Measurements from ENCODE around the gene BPI.
"Not testable (repeated sequence)": the region's sequence is repeated elsewhere in the genome, so short reads cannot be mapped to it uniquely, and the experiment has no call there.

BPI gene

DNA sequence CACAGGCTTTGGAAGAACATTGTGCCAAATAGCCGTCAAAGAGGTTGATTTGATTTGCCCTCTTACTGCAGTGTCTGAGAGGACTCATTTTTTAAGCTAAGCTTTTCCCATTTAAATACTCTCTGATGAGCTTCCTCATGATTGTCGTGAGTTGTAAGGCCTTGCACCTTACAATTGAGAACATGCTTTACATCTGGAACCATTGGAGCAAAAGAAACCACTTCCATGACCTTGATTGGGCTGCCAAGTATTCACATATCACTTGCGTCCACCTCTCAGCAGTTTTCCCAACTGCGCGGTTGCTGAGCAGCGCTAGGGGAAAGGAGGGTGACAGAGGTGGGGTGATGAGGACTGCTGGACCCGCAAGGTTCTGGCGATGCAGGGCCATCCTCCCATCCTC, 30.1 kb downstream of the BPI start:
- ATAC-seq: no peak
- DNase-seq: no peak
- no peak overlapping the region for H3K27ac Mint-ChIP-seq
- H3K4me3 Mint-ChIP-seq: no peak overlapping the region
- H3K27me3 Mint-ChIP-seq: peaks cover 57% of the 10 kb centered on the region
- no peaks in the 10 kb centered on the region for H3K4me1 Mint-ChIP-seq
- H3K9me3 Mint-ChIP-seq: peaks cover 7 to 23% of the 10 kb centered on the region in 2 donors

DNA sequence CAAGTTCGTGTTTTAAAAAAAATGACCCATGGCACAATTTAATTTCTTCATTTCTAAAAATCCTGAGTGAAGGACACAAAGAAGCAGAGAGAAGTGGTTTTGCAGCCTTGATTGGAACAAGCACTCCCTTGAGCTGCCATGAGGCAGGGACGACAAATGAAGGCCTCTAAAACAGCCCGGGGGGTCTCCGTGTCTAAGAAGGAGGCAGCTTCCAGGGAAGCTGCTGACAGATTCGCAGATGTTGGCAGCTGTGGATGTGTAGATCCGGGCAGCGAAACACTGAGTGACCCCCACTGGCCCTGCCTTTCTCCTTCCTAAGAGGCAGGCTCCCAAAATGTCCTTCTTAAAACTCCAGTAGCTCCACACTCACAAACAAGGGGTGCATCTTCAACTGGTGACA, 32.8 kb downstream of the BPI start:
- H3K27ac Mint-ChIP-seq: no peak overlapping the region

DNA sequence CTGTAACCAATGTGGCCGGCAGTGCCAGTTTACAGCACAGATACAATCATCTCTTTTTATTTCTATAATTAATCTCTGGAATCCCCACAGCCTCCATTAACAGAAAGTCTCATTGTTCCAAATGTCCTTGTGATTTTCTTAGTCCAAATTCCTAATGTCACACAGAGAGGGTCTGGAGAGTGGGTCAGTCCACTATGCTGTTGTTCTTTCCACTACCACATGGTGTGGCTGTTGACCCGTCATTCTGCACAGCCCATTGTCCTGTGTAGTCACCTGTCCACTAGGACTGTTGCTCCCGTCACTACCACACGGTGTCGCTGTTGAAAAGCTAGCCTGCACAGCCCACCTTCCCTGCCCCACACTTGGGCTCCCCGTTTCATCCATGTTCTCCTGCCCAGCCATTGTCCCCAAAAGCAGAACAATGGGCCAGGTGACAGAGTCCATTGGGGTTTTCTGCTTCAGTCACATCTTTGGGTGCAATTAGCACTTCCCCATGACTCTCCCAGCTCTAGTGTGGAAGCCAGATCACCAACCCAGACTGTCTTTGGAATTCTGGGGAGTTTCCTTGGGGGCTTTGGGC, 33.7 kb downstream of the BPI start:
- Mint-ChIP-seq H3K4me3 (no peak overlapping the region), H3K27me3 (peaks cover 53% of the 10 kb centered on the region), H3K9me3 (peaks cover 7 to 23% of the 10 kb centered on the region in 2 donors), H3K27ac (peak overlapping the region in 1 of 2 donors; percentile 65), H3K4me1 (no peaks in the 10 kb centered on the region)
- DNase-seq: peak; percentile 3 to 34
- peak; percentile 74 for ATAC-seq

More for the DNA sequence above, 32.8 kb downstream of the BPI start:
- DNase-seq (no peak), ATAC-seq (no peak)
- Mint-ChIP-seq H3K9me3 (peaks cover 7 to 23% of the 10 kb centered on the region in 2 donors), H3K27me3 (peaks cover 54% of the 10 kb centered on the region), H3K4me3 (no peak overlapping the region), H3K4me1 (no peaks in the 10 kb centered on the region)

DNA sequence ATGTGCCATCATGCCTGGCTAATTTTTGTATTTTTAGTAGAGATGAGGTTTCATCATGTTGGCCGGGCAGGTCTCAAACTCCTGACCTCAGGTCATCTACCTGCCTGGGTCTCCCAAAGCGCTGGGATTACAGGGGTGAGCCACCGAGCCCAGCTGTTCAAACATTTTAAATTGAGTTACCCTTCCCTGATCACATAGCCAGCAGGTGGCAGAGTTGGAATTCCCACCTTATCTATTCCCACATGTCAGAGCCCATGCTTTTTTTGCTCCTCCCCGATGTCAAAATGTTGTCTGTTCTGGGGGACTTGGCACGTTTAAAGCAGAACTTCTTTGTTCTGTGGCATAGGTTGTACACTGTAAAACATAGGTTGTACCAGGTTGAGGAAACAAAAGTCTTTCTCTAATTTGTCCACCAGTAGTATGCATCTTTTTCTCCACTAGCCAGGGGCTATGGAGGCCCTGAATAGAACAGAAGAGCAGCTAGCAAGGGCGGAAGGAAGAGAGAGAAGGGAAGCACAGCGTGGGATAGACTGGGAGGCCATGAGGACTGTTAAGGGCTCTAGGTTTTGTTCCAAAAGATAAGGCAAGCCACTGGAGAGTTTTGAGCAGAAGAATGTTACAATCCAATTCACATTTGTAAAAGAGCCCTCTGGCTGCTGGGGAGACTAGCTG, 35.0 kb downstream of the BPI start:
- H3K27ac Mint-ChIP-seq: no peak overlapping the region
- no peaks in the 10 kb centered on the region for H3K4me1 Mint-ChIP-seq
- peaks cover 50% of the 10 kb centered on the region for H3K27me3 Mint-ChIP-seq
- ATAC-seq: no peak
- H3K4me3 Mint-ChIP-seq: no peak overlapping the region
- H3K9me3 Mint-ChIP-seq: peaks cover 7 to 23% of the 10 kb centered on the region in 2 donors
- no peak for DNase-seq

DNA sequence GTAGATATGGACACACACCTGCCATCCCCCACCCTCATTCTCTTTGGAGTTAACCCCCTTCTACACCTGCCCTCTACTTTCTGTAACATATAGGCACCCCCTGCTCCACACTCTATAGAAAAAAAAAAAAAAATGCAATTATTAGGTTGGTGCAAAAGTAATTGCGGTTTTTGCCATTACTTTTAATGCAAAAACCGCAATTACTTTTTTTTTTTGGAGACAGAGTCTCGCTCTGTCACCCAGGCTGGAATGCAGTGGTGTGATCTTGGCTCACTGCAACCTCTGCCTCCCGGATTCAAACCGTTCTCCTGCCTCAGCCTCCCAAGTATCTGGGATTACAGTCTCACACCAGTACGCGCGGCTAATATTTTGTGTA, 35.6 kb downstream of the BPI start:
- not testable (repeated sequence) for H3K27ac Mint-ChIP-seq, H3K4me1 Mint-ChIP-seq, H3K4me3 Mint-ChIP-seq, DNase-seq, ATAC-seq
- H3K27me3 Mint-ChIP-seq: peaks cover 45% of the 10 kb centered on the region
- peaks cover 7 to 23% of the 10 kb centered on the region in 2 donors for H3K9me3 Mint-ChIP-seq

DNA sequence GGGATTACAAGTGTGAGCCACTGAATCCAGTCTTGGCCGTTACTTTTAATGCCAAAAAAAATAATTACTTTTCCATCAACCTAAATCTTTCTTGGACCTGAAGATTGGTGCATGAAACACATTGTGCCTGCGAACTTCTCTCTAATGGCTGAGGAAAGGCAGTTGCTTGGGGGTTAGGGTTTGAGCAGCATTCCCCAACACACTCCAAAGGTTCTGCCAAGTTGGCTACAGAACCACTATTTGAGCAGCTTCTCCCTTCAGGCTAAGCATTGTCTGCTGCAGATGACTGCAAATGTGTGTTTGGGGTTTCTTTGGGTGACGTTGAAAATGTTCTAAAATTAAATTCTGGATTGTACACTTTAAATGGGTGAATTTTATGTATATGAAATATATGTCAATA, 36.0 kb downstream of the BPI start:
- H3K4me3 Mint-ChIP-seq: no peak overlapping the region
- DNase-seq (no peak), ATAC-seq (no peak)
- no peak overlapping the region for H3K27ac Mint-ChIP-seq
- H3K9me3 Mint-ChIP-seq: peaks cover 7 to 23% of the 10 kb centered on the region in 2 donors
- H3K27me3 Mint-ChIP-seq: peaks cover 44% of the 10 kb centered on the region
- H3K4me1 Mint-ChIP-seq: no peaks in the 10 kb centered on the region

DNA sequence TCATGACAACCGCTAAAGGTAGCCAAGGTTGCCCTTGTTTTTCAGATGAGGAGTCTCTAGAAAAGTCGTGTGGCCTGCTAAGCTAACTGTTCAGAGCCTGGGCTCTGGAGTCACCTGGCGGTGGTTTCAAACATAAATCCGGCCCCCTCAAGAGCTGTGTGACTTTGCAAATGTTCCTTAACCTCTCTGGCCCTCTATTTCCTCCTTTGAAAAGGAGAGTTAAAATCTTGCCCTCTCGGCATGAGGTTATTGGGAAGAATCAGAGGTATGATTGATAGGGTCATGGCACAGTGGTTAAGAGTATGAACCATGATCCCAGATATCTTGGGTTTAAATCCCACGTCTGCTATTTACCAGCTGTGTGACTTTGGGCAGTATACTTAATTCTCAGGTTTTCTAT, 36.7 kb downstream of the BPI start:
- DNase-seq (no peak), ATAC-seq (no peak)
- Mint-ChIP-seq H3K9me3 (peaks cover 7 to 23% of the 10 kb centered on the region in 2 donors), H3K27ac (no peak overlapping the region), H3K4me1 (no peaks in the 10 kb centered on the region), H3K27me3 (peaks cover 38% of the 10 kb centered on the region), H3K4me3 (no peak overlapping the region)

DNA sequence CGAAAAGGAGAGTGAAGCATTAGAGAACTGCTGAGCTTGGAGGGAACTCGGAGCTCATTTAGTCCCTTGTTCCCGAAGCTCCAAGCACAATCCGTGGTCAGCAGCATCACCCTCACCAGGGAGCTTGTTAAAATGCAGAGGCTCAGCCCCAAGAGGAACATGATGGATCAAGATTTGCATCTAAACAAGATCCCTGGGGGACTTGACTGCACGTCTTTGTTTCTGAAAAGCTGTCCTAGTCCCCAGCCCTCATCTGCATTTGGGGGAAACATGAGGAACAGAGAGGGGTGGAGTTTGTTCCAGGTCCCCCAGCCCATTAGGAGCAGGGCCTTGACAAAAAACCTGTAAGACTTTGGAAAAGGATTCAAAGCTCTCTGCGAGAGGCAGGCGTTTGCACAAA, 38.3 kb downstream of the BPI start:
- Mint-ChIP-seq H3K4me3 (no peak overlapping the region), H3K9me3 (peaks cover 7 to 12% of the 10 kb centered on the region in 2 donors), H3K27ac (no peak overlapping the region), H3K27me3 (peaks cover 23% of the 10 kb centered on the region), H3K4me1 (no peaks in the 10 kb centered on the region)
- ATAC-seq (no peak), DNase-seq (no peak)

DNA sequence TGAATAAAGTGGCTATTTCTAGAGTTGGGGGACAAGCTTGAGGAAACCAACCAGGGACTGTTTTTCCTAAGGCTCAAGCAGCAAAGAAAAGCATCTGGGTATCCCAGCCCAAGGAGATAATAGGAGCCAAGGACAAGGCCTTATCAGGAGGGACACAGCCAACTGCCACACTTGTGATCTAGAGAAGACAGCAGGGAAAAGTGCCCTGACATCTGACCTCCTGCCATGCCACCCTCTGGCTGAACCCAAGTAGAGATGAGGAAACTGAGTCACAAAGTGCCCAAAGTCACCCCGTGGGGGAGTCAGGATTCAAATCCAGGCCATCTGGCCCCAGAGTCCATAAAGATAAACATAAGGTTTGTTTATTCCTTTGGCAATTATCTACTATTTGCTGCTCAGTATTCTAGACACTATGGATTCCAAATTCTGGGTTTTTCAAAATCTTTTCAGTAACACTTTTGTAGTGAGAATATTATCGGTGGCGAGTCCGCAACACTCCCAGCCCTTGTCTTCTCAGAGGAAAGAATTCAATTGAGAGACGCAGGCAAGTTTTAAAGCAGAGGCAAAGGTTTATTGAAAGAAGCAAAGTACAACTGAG, 38.9 kb downstream of the BPI start:
- H3K27ac Mint-ChIP-seq: no peak overlapping the region
- H3K9me3 Mint-ChIP-seq: peaks cover 4 to 6% of the 10 kb centered on the region in 2 donors
- H3K4me3 Mint-ChIP-seq: no peak overlapping the region
- no peaks in the 10 kb centered on the region for H3K4me1 Mint-ChIP-seq
- peaks cover 17% of the 10 kb centered on the region for H3K27me3 Mint-ChIP-seq
- DNase-seq (no peak), ATAC-seq (no peak)

DNA sequence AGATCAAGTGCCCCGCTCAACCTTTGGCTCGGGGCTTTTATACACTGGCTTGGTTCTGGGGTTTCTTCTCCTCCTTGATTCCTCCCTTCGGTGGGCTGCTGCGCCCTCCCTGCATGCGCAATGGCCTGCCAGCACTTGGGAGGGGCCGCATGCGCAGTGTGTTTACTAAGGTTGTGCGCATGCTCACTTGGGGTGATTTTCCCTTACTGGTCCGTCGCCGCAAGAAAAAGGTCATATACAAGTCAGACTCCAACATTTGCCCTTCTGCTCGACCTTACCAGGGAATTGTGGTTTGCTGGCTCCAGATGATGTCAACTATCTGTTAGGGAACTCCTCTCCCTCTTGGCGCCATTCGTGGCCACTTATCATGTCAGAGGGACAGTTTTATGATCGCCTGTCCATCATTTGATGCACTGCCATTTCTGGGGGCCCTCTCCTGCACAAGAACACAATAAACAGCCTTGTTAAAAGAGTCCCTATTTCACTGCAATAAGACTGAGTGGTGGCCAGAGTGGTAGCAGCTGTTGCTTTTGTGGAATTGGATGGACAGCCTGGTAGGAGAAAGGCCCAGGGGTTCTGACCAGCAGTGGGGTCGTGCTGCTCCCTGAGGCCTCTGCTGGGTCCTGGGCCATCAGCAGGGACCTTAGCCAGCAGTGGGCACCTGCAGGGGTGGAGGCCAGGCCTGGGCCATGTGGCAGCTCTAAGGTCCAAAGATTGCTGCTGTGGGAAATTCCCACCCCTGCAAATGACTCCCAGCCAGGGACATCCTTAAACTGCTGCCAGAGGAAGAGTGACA, 39.6 kb downstream of the BPI start:
- Mint-ChIP-seq H3K4me1 (no peaks in the 10 kb centered on the region), H3K4me3 (no peak overlapping the region), H3K27me3 (peaks cover 10% of the 10 kb centered on the region), H3K9me3 (no peaks in the 10 kb centered on the region), H3K27ac (no peak overlapping the region)
- ATAC-seq (no peak), DNase-seq (no peak)

DNA sequence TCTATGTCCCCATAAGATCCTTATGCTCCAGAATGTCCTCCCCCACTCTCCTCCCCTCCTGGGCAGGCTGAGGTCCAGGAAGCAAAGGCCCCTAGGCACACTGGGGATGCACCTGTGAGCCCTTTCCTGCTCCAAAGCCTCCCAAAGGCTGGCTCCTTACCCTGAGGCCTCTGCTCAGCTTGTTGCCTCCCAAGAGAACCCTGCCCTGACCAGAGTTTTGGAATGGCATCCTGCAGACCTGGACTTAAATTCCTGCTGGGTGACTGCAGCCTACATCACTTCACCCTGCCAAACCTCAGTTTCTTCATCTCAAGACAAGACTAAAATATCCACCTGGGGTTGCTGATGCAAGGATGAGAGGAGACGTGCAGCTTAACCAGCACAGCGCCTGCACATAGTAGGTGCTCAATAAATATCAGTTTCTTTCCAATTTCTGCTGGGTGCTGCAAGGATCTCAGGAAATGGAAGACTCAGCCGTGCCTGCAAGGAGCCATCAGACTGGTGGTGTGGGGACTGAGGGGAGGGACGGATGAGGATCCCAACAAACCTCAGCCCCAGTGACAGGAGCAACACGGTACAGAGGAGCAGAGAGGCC, 40.2 kb downstream of the BPI start:
- no peak overlapping the region for H3K27ac Mint-ChIP-seq
- no peaks in the 10 kb centered on the region for H3K9me3 Mint-ChIP-seq
- ATAC-seq: no peak
- H3K4me3 Mint-ChIP-seq: no peak overlapping the region
- no peak for DNase-seq
- H3K4me1 Mint-ChIP-seq: no peaks in the 10 kb centered on the region
- H3K27me3 Mint-ChIP-seq: peaks cover 12% of the 10 kb centered on the region

DNA sequence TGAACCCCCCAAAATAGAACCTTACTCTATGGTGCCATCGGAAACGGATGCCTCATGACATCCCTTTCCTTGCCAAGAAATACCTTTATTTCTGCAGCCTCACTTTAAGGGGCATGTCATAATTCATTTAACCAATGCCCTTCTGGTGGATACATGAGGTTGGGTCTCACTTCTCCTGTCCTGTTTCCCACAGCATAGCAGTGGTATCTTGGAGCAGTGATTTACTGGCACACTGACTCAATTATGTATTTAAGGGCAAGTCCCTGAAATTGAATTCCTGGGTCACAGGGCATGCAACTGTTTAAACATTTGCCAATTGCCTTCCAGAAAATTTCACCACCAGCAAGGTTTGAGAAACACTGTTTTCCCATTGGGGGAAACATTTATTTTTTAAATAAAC, 41.7 kb downstream of the BPI start:
- H3K4me3 Mint-ChIP-seq: no peak overlapping the region
- DNase-seq (no peak), ATAC-seq (no peak)
- H3K27me3 Mint-ChIP-seq: peaks cover 18% of the 10 kb centered on the region
- H3K9me3 Mint-ChIP-seq: no peaks in the 10 kb centered on the region
- no peak overlapping the region for H3K27ac Mint-ChIP-seq
- no peaks in the 10 kb centered on the region for H3K4me1 Mint-ChIP-seq

DNA sequence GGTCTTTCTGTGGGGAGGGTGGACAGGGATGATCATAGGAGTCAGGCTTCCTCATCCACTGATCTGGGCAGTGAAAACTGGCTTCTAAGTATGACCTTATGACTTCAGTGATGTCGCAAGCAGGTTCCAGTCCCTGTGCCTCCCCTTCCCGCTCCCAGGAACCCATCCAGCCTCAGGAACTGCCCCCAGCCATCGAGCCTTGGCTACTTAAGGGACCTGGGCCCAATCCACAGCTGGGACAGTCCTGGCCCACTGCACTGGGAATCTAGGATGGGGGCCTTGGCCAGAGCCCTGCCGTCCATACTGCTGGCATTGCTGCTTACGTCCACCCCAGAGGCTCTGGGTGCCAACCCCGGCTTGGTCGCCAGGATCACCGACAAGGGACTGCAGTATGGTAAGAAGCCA, 42.3 kb downstream of the BPI start, which contains the start of gene LBP:
Gene LBP, plus strand, starts transcription at position 236 of the 405 bp plus-strand sequence. Its CDS starts 35 bp downstream, at position 271.
- H3K4me1 Mint-ChIP-seq: no peaks in the 10 kb centered on the region
- no peak for ATAC-seq
- H3K27me3 Mint-ChIP-seq: peaks cover 18% of the 10 kb centered on the region
- no peak for DNase-seq
- no peak within 1 kb of the TSS for H3K4me3 Mint-ChIP-seq
- H3K9me3 Mint-ChIP-seq: no peaks in the 10 kb centered on the region
- no peak within 1 kb of the TSS for H3K27ac Mint-ChIP-seq

DNA sequence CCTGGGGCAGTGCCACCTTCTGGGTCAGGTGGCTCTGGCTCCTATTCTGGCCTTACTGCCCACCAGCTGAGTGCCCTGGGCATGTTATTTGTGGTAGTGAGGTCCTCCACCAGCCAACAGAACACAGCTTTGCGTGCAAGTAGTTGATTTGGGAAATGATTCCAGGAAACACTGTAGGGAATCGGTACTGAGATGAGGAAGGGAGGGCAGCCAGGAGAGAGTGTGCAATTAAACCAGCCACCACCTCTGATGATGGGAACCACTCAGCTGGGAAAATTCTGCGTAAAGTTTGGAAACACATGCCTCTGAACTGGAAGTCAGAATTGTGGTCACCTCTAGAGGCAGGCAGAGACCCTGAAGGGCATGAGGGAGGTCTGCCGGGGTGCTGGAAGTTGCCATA, 42.8 kb downstream of the BPI start:
- H3K4me3 Mint-ChIP-seq: no peak overlapping the region
- H3K9me3 Mint-ChIP-seq: no peaks in the 10 kb centered on the region
- ATAC-seq (no peak), DNase-seq (no peak)
- no peak overlapping the region for H3K27ac Mint-ChIP-seq
- peaks cover 17% of the 10 kb centered on the region for H3K27me3 Mint-ChIP-seq
- H3K4me1 Mint-ChIP-seq: no peaks in the 10 kb centered on the region

DNA sequence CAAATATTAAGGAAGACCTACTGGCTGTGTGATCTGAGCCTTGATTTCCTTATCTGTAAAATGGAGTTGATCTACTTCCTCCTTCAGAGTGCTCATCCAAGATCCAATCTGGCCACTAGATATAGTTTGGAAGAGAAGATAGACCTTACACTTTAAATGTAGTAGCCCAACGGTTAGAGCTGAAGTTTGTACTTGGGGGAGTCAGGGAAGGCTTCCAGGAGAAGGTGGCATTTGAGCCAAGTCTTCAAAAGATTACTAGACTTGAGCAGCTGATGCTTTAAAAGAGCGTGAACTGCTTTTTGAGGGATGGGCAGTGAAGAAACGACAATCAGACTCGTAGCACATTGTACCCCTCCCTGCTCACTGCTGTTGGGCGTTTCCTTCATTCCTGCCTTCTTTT, 45.9 kb downstream of the BPI start:
- Mint-ChIP-seq H3K27ac (no peak overlapping the region), H3K27me3 (peaks cover 8% of the 10 kb centered on the region), H3K4me3 (no peak overlapping the region), H3K4me1 (no peaks in the 10 kb centered on the region), H3K9me3 (no peaks in the 10 kb centered on the region)
- DNase-seq (no peak), ATAC-seq (no peak)

All from stimulated activated naive CD8-positive, alpha-beta T cell treated with anti-CD3 and anti-CD28 coated beads, Interleukin-15, amount 100 ng/mL, for 72 hours (primary cell).